K562 treated with DMSO at 1 percent for 48 hours (cell line): ENCODE data around the gene CISD3. TPM values are rescaled to one million over a fixed set of nuclear protein-coding genes. Genes with fewer than 3 reads are reported as not detected.

Experiments
- total RNA-seq: library from RNA; unstranded; fragments of 300-600 nt; gene quantifications from 2 replicates; pipeline ENCODE4 v1.2.3, GENCODE V29; 2022; ENCODE audit warnings: low replicate concordance; ENCODE audit errors: extremely low read depth

The CISD3 gene, protein sequence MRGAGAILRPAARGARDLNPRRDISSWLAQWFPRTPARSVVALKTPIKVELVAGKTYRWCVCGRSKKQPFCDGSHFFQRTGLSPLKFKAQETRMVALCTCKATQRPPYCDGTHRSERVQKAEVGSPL
- total RNA-seq, result not detected in 2 replicates

DNA sequence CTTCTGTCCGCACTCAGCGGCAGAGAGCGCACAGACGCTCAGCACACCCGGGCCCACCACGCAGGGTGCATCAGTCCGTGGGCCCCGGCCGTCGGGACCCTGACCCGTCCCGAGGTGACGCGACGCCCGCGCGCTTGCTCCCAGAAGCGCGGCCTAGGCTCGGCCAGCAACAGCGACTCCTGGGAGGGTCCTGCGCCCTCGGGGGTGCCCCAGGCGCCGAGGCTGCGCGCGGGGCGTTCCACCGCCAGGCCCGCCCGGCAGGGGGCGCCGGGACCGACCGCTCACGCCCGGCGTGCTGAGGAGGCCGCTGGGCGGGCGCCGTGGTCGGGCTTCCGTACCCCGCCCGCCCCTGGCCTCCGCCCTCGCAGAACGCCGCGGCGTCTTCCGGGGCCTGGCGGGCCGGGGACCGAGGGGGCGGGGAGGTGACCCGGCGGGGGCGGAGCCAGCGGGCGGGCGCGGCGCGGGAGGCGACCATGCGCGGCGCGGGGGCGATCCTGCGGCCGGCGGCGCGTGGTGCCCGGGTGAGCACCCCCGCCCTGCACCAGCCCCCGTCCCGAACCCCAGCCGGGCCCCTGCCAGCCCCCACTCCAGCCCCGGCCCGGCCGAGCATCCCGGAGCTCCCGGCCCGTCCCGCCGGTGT lies at the start of gene CISD3:
TSS of gene CISD3 (plus strand) at position 456 of the 640 bp plus-strand sequence. CDS start at position 474, 18 bp downstream.

DNA sequence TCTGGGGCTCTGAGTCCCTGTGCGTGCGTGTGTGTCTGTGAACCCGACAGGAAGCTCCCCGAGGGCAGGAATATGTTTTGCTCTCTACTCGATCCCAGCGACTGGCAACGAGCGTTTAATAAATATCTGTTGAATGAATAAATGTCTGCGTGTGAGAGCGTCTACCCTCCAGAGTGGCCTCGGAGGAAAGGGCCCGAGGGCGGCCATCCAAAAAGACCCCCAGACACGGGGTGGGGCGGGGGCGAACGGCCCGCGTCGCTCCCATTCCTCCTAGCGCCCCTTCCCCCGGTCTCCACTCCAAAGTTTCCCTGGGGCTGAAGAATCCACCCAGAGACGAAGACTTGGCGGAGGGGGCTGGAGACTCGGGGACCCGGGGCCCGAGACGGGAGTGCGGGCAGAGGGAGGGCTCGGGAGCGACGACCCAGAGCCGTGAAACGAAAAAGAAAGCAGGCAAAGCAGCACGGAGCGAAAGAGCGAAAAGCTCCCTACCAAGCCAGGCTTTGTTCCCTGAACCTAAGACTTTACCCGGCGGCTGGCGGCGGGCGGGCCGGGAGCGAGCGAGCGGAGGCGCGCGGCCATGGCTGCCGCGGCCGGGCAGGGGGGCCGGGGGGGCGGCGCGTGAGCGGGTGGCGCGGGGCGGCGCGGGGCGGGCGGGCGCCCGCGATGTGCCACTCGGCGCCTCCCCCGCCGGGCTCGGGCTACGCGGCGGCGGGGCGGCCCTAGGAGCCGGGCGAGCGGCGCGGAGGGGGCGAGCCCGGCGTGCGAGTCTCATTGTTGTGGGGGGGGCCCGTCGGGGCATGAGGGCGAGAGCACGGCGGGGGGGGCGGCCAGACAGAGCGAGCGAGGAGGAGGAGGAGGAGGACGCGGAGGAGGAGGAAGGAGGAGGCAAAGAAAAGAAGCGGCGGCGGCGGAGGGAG lies 25.3 kb upstream of the CISD3 start, which contains the start of gene MLLT6:
TSS of gene MLLT6 (plus strand) at position 668 of the 917 bp plus-strand sequence. CDS start 360 bp downstream, outside the sequence.

DNA sequence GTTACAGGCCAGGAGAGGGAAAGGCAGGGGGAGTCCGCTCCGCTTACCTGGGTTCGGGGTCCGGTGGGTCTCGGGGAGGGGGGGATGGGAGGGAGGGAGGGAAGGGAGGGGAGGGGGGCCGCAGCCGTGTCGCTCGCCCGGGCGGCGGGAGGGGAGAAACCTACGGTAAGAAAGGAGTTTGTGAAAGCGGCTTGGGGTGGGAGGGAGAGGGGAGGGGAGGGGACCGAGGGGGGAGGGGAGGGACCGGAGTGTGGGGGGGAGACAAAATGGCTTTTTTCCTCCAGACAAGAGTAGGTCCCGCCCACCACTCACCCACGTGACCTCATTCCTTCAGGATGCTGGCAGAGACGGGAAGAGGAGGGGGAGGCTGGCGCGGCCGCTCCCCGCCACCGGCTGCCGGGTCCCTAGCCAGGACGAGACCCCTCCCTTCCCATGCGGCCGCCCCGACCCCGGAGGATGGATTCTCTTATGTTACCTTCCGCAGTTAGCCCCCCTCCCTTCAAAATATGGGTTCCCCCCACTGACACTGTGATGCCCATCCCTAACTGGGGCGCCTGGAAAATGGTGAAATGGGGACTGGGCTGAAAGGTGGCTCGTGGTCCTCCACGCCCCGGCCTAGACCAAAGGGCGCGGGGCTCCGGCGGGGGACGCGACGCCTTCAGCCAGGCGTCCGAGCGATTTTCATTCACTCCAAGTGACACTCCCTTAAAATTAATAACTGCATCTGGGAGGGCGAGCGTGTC lies 18.2 kb downstream of the CISD3 start, which contains the start of gene PCGF2:
TSS of gene PCGF2 (minus strand) at position 188 of the 743 bp plus-strand sequence. CDS start 7,934 bp downstream, outside the sequence.

DNA sequence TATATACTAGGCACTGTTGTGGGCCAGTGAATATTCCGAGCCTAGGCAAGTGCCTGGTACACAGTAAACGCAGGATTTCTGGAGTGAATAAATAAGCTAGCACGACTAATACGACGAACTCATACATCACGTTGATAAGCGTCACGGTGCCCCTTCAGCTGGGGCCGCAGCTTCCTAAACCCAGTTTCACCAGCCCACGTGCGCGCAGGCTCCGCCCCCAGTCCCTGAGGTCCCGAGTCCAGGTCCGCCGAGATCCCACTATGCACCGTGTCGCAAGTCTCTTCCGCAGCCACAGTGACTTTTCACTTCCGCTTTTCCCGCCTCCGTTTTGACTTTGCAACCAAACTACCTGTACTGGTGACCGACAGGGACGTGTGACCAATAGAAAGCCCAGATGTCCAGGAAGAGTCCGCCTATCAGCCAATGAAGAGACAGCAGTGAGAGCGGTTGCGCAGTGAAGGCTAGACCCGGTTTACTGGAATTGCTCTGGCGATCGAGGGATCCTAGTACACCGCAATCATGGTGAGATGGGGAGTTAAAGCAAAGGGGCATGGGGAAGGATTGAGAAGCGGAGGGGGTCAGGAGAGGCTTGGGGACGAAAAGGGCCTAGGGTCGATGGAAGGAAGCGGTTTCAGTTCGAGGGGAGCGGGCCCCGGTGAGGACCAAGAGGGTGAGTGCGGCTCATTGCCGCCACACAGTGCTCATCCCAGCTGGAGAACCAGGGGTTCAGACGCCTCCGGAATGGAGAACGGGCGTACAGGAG lies 22.3 kb downstream of the CISD3 start, which contains the start of gene PSMB3:
TSS of gene PSMB3 (plus strand) at position 434 of the 763 bp plus-strand sequence. CDS start at position 520, 86 bp downstream.

Other genes with a start within 250 kb of the CISD3 start
- gene SRCIN1, start 124.4 kb upstream of the CISD3 start, total RNA-seq, result not detected in 2 replicates
- gene EPOP, start 55.4 kb upstream of the CISD3 start, total RNA-seq, result not detected in 2 replicates
- gene MLLT6, start 25.1 kb upstream of the CISD3 start, total RNA-seq, result 113 TPM in 1 of 2 replicates, not detected in the other
- gene PCGF2, start 18.0 kb downstream of the CISD3 start, total RNA-seq, result not detected in 2 replicates
- gene PSMB3, start 22.4 kb downstream of the CISD3 start, total RNA-seq, result 1,392 TPM in 1 of 2 replicates, not detected in the other
- not detected in 2 replicates for gene PIP4K2B, start 69.2 kb downstream of the CISD3 start, total RNA-seq
- gene CWC25, start 95.0 kb downstream of the CISD3 start, total RNA-seq, result not detected in 2 replicates
- gene RPL23, start 123.4 kb downstream of the CISD3 start, total RNA-seq, result 2,930 TPM in 1 of 2 replicates, not detected in the other
- gene LASP1, start 139.7 kb downstream of the CISD3 start, total RNA-seq, result not detected in 2 replicates
- not detected in 2 replicates for gene FBXO47, start 237.1 kb downstream of the CISD3 start, total RNA-seq